Astrocyte (in vitro differentiated cells and primary cell): ENCODE results near the gene BHLHE40.

Experiments used
- EZH2 ChIP-seq: IDR thresholded peaks from 2 replicates; pipeline ENCODE4 v1.6.1; 2012; ENCODE audit warnings: mild to moderate bottlenecking, low read length, inconsistent platforms; ENCODE audit not compliant: insufficient read depth
- TF ChIP-seq, protein P1 (sequence below): IDR thresholded peaks from 2 replicates; pipeline ENCODE4 v1.5.1; 2011; ENCODE audit warnings: low read depth, mild to moderate bottlenecking, inconsistent platforms, low read length, moderate library complexity; ENCODE audit not compliant: insufficient read depth

DNA sequence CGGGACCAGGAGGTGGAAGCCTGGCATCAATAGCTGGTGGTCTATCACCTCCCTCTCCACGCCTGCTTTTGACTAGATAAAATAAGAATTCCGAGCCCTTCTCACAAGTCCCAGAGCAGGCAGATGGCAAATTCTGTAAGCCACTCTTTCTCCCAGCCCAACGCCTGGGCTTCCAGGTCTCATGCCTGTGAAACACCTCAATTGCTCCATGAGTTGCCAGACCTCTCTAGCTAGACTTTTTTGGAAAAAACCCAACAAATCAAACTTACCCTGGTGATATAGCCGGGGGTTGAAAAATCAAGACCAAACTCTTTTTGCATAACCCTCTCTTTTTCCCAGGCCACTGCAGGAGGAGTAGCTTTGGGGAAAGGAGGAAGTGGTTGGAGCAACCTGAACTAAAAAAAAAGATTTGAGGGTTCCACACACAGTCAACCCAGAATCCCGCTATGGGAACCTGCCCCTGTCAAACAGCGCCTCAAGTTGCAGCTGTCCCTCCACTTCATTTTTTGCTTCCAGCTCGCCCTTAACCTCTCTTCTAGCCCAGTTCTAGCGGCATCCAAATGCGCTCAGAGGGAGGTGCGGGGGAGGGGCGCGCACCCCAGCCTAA, 7.0 kb downstream of the BHLHE40 start:
- TF ChIP-seq, protein P1, sequence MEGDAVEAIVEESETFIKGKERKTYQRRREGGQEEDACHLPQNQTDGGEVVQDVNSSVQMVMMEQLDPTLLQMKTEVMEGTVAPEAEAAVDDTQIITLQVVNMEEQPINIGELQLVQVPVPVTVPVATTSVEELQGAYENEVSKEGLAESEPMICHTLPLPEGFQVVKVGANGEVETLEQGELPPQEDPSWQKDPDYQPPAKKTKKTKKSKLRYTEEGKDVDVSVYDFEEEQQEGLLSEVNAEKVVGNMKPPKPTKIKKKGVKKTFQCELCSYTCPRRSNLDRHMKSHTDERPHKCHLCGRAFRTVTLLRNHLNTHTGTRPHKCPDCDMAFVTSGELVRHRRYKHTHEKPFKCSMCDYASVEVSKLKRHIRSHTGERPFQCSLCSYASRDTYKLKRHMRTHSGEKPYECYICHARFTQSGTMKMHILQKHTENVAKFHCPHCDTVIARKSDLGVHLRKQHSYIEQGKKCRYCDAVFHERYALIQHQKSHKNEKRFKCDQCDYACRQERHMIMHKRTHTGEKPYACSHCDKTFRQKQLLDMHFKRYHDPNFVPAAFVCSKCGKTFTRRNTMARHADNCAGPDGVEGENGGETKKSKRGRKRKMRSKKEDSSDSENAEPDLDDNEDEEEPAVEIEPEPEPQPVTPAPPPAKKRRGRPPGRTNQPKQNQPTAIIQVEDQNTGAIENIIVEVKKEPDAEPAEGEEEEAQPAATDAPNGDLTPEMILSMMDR: no peak
- no peak for TF ChIP-seq EZH2
